Loucy (cell line): ENCODE measurements around the gene KRT38.

ENCODE experiments used
- H2AFZ ChIP-seq: fragments of 200-600 bp; sonication (generic); 2 replicates; pipeline ENCODE4 v1.6.0; 2016; ENCODE audit warnings: antibody characterized with exemption, mild to moderate bottlenecking, low read length, moderate library complexity
- H3F3A ChIP-seq: fragments of 200-600 bp; 2 replicates; pipeline ENCODE4 v1.6.0; 2016; ENCODE audit warnings: antibody characterized with exemption, low read depth, mild to moderate bottlenecking
- H3K27me3 ChIP-seq: fragments of 200-600 bp; sonication (generic); 2 replicates; pipeline ENCODE4 v1.6.1; 2014; ENCODE audit warnings: low read length, mild to moderate bottlenecking; ENCODE audit not compliant: insufficient read depth, poor library complexity, severe bottlenecking
- H3K36me3 ChIP-seq: fragments of 200-600 bp; sonication (generic); 2 replicates; pipeline ENCODE4 v1.6.1; 2016; ENCODE audit warnings: low read length; ENCODE audit not compliant: insufficient read depth
- H3K4me1 ChIP-seq: fragments of 200-600 bp; sonication (generic); 2 replicates; pipeline ENCODE4 v1.5.1; 2014; ENCODE audit warnings: low read length, mild to moderate bottlenecking; ENCODE audit not compliant: insufficient read depth, poor library complexity, severe bottlenecking
- H3K4me2 ChIP-seq: fragments of 200-600 bp; sonication (generic); 2 replicates; pipeline ENCODE4 v1.6.0; 2014; ENCODE audit warnings: antibody characterized with exemption, low read length, low read depth, mild to moderate bottlenecking; ENCODE audit not compliant: poor library complexity, severe bottlenecking
- H3K4me3 ChIP-seq: fragments of 200-600 bp; sonication (generic); 2 replicates; pipeline ENCODE4 v1.5.1; 2014; ENCODE audit warnings: low read length, mild to moderate bottlenecking, mixed read lengths; ENCODE audit not compliant: poor library complexity, severe bottlenecking
- H3K79me2 ChIP-seq: fragments of 200-600 bp; sonication (generic); 2 replicates; pipeline ENCODE4 v1.6.1; 2014; ENCODE audit warnings: low read length; ENCODE audit not compliant: insufficient read depth
- H3K9ac ChIP-seq: fragments of 200-600 bp; sonication (generic); 2 replicates; pipeline ENCODE4 v1.6.0; 2014; ENCODE audit warnings: mild to moderate bottlenecking, low read depth, low read length, moderate library complexity; ENCODE audit not compliant: poor library complexity, severe bottlenecking
- H3K9me2 ChIP-seq: fragments of 200-600 bp; sonication (generic); replicated peaks from 2 replicates; pipeline ENCODE4 v1.6.1; 2016; ENCODE audit warnings: low read depth, low read length, mixed read lengths
- H3K9me3 ChIP-seq: fragments of 200-600 bp; sonication (generic); 2 replicates; pipeline ENCODE4 v1.6.1; 2014; ENCODE audit warnings: mild to moderate bottlenecking, antibody characterized with exemption, low read length, low read depth; ENCODE audit not compliant: insufficient read depth
- H4K20me1 ChIP-seq: fragments of 200-600 bp; sonication (generic); 2 replicates; pipeline ENCODE4 v1.6.0; 2014; ENCODE audit warnings: antibody characterized with exemption, low read length, mild to moderate bottlenecking; ENCODE audit not compliant: insufficient read depth, poor library complexity, severe bottlenecking
- EZH2phosphoT487 ChIP-seq: fragments of 200-600 bp; IDR thresholded peaks from 2 replicates; pipeline ENCODE4 v1.6.1; 2018; ENCODE audit warnings: antibody characterized with exemption, mild to moderate bottlenecking, moderate library complexity, borderline replicate concordance
- TF ChIP-seq, protein P1 (sequence below): fragments of 200-600 bp; sonication (generic); conservative IDR thresholded peaks from 2 replicates; pipeline ENCODE4 v1.5.1; 2014; ENCODE audit warnings: mild to moderate bottlenecking, antibody characterized with exemption, low read length

KRT38 gene

DNA sequence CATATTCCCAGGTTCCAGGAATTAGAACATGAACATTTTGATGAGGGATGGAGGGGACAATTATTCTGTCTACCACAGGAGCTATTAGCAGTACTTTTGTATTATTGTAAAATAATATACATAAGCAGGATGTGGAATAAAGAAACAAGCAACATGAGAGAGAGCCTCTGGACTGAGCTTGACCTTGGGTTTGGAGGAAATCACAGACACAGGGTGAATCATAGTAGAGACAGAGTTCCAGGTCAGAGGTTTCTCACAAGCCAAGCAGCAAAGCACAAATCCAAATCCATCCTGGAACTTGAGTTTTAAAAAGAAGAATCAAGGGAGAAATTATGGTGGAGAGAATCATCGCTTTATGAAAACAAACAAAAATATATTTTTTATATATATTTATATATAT is 48.5 kb downstream of the KRT38 start:
- Histone ChIP-seq H3K4me3 (no peak overlapping the region), H3K9me2 (no peaks in the 10 kb centered on the region), H3F3A (no peaks in the 10 kb centered on the region), H3K9me3 (no peaks in the 10 kb centered on the region), H3K79me2 (no peaks in the 10 kb centered on the region), H3K36me3 (no peaks in the 10 kb centered on the region), H3K27me3 (no peaks in the 10 kb centered on the region), H3K9ac (no peak overlapping the region), H2AFZ (no peak overlapping the region), H3K4me1 (no peaks in the 10 kb centered on the region), H3K4me2 (no peak overlapping the region), H4K20me1 (no peaks in the 10 kb centered on the region)
- TF ChIP-seq EZH2phosphoT487: no peak
- TF ChIP-seq, protein P1, sequence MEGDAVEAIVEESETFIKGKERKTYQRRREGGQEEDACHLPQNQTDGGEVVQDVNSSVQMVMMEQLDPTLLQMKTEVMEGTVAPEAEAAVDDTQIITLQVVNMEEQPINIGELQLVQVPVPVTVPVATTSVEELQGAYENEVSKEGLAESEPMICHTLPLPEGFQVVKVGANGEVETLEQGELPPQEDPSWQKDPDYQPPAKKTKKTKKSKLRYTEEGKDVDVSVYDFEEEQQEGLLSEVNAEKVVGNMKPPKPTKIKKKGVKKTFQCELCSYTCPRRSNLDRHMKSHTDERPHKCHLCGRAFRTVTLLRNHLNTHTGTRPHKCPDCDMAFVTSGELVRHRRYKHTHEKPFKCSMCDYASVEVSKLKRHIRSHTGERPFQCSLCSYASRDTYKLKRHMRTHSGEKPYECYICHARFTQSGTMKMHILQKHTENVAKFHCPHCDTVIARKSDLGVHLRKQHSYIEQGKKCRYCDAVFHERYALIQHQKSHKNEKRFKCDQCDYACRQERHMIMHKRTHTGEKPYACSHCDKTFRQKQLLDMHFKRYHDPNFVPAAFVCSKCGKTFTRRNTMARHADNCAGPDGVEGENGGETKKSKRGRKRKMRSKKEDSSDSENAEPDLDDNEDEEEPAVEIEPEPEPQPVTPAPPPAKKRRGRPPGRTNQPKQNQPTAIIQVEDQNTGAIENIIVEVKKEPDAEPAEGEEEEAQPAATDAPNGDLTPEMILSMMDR: no peak

DNA sequence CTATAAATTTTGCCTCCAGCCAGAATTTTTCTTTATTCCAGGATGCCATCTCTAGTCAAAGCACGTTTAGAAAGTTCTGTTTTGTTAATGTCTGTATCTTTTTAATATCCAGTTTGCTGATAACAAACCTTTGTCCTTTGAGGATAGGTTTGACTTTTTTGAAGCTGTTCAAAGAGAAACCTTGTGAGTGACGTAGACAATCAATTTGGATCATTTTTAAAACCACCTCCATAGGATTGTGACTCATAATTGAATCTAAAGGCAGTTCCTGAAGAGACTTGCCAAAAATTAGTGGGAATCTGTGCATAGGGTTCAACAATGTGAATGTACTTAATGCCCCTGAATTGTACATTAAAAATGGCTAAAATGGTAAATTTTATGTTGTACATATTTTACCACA is 49.2 kb downstream of the KRT38 start:
- no peaks in the 10 kb centered on the region for H3K27me3 ChIP-seq
- no peaks in the 10 kb centered on the region for H3K4me1 ChIP-seq
- H3K9me3 ChIP-seq: peaks cover 3% of the 10 kb centered on the region; the same call in 1 of the 2 replicates
- H3K36me3 ChIP-seq: no peaks in the 10 kb centered on the region
- H3K4me3 ChIP-seq: no peak overlapping the region
- no peaks in the 10 kb centered on the region for H3K79me2 ChIP-seq
- no peak for TF ChIP-seq EZH2phosphoT487
- TF ChIP-seq, protein P1: no peak
- no peak overlapping the region for H3K4me2 ChIP-seq
- no peaks in the 10 kb centered on the region for H3F3A ChIP-seq
- H3K9me2 ChIP-seq: no peaks in the 10 kb centered on the region
- no peak overlapping the region for H3K9ac ChIP-seq
- no peak overlapping the region for H2AFZ ChIP-seq
- no peaks in the 10 kb centered on the region for H4K20me1 ChIP-seq

DNA sequence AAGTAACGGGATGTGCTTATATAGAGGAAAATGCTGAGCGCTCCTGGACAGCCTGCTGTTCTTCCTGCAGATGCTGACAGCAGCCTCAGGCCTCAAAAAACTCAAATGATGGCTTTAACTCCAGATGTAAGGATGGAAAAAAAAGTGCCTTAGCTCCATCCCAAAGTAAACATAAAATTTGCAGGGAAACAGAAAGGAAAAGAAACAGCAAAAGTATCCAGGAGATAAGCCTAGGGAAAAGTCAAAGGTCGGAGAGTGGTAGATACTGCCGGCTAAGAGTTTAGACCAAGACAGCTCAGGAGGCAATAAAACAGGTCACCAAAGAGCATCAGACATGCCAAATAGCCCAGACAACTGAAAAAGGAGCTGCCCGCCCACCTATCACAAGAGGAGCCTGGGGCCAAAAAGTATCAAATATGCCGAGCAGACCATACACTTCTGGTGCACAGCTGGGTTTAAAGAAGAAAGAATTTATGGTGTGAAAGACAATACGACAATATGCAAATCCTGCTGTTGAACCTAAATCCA is 50.3 kb downstream of the KRT38 start:
- H3K4me1 ChIP-seq: no peaks in the 10 kb centered on the region
- H4K20me1 ChIP-seq: no peaks in the 10 kb centered on the region

More for the DNA sequence above, 50.3 kb downstream of the KRT38 start:
- Histone ChIP-seq H3K36me3 (no peaks in the 10 kb centered on the region), H3K9me2 (no peaks in the 10 kb centered on the region), H3K9me3 (peaks cover 6% of the 10 kb centered on the region; the same call in 1 of the 2 replicates), H3K9ac (no peak overlapping the region), H2AFZ (no peak overlapping the region), H3K4me3 (no peak overlapping the region), H3K27me3 (no peaks in the 10 kb centered on the region), H3F3A (no peaks in the 10 kb centered on the region), H3K4me2 (no peak overlapping the region), H3K79me2 (no peaks in the 10 kb centered on the region)
- TF ChIP-seq, protein P1: no peak
- TF ChIP-seq EZH2phosphoT487: no peak
